SIG-M5 treated with dmso at 0.1 percent for 504 hours (cell line): Measurements from ENCODE around the gene MAGED2.
"Not testable (repeated sequence)": the region's sequence is repeated elsewhere in the genome, so short reads cannot be mapped to it uniquely, and the experiment has no call there.

Experiments
- DNase-seq: peaks from one replicate; lab custom pipeline; 2025; ENCODE audit not compliant: unreplicated experiment; lab: John Stamatoyannopoulos, UW

MAGED2 gene

GRCh38 chrX:54807524-54808108 lies at the start of gene MAGED2:
TSS of gene MAGED2 (plus strand) at chrX:54807745. CDS start at chrX:54809332, 1,587 bp downstream.
- no peak for DNase-seq

- DNase-seq, result no peak
Measured at GRCh38 chrX:54758114-54759055, 49.2 kb upstream of the MAGED2 start.

- DNase-seq, result not testable (repeated sequence)
Measured at GRCh38 chrX:54774391-54775094, 33.0 kb upstream of the MAGED2 start.

GRCh38 chrX:54776061-54776460 lies 31.5 kb upstream of the MAGED2 start:
- DNase-seq, result no peak

- no peak for DNase-seq
Measured at GRCh38 chrX:54776987-54777672, 30.4 kb upstream of the MAGED2 start.

- no peak for DNase-seq
Measured at GRCh38 chrX:54785901-54786300, 21.6 kb upstream of the MAGED2 start.

GRCh38 chrX:54786967-54787366 lies 20.6 kb upstream of the MAGED2 start:
- peak; percentile 18 for DNase-seq

- DNase-seq, result no peak
Measured at GRCh38 chrX:54788446-54788845, 19.1 kb upstream of the MAGED2 start.

GRCh38 chrX:54789405-54789804 lies 18.1 kb upstream of the MAGED2 start:
- not testable (repeated sequence) for DNase-seq

GRCh38 chrX:54794028-54794427 lies 13.5 kb upstream of the MAGED2 start:
- DNase-seq, result no peak

GRCh38 chrX:54794795-54795194 lies 12.8 kb upstream of the MAGED2 start:
- DNase-seq, result no peak

- DNase-seq, result no peak
Measured at GRCh38 chrX:54798137-54798536, 9.4 kb upstream of the MAGED2 start, which contains the start of gene ITIH6. TSS of gene ITIH6 (minus strand) at chrX:54798255. CDS start at chrX:54798210, 45 bp downstream.

- DNase-seq, result no peak
Measured at GRCh38 chrX:54799046-54799445, 8.5 kb upstream of the MAGED2 start.

GRCh38 chrX:54808109-54808604 lies 612 bp downstream of the MAGED2 start:
- no peak for DNase-seq

- peak; percentile 88 for DNase-seq
Measured at GRCh38 chrX:54808605-54809483, 1.3 kb downstream of the MAGED2 start.

GRCh38 chrX:54810532-54810931 lies 3.0 kb downstream of the MAGED2 start:
- DNase-seq, result no peak

- DNase-seq, result no peak
Measured at GRCh38 chrX:54811301-54811885, 3.8 kb downstream of the MAGED2 start.

GRCh38 chrX:54812306-54812705 lies 4.8 kb downstream of the MAGED2 start:
- no peak for DNase-seq

- no peak for DNase-seq
Measured at GRCh38 chrX:54817220-54817820, 9.8 kb downstream of the MAGED2 start.
